SK-N-MC (cell line): ENCODE data around the gene SMIM13.

Experiments
- EZH2 ChIP-seq: fragments of 200-600 bp; sonication (generic); IDR thresholded peaks from one replicate; pipeline ENCODE4 v1.6.1; 2017; ENCODE audit warnings: antibody characterized with exemption
- POLR2AphosphoS5 ChIP-seq: IDR thresholded peaks from 2 replicates; pipeline ENCODE4 v1.6.1; 2012; ENCODE audit warnings: mild to moderate bottlenecking, low read depth, low read length, borderline replicate concordance

- TF ChIP-seq EZH2 (no peak), POLR2AphosphoS5 (no peak)
Observed at GRCh38 chr6:11066505-11067347, 26.9 kb upstream of the SMIM13 start.
